ENCODE data around the gene DNMT3A. TPM values are rescaled to one million over a fixed set of nuclear protein-coding genes. Genes with fewer than 3 reads are reported as not detected.

Gene DNMT3A
- total RNA-seq, 1 donor from 2014 or later, result 113 TPM

DNA sequence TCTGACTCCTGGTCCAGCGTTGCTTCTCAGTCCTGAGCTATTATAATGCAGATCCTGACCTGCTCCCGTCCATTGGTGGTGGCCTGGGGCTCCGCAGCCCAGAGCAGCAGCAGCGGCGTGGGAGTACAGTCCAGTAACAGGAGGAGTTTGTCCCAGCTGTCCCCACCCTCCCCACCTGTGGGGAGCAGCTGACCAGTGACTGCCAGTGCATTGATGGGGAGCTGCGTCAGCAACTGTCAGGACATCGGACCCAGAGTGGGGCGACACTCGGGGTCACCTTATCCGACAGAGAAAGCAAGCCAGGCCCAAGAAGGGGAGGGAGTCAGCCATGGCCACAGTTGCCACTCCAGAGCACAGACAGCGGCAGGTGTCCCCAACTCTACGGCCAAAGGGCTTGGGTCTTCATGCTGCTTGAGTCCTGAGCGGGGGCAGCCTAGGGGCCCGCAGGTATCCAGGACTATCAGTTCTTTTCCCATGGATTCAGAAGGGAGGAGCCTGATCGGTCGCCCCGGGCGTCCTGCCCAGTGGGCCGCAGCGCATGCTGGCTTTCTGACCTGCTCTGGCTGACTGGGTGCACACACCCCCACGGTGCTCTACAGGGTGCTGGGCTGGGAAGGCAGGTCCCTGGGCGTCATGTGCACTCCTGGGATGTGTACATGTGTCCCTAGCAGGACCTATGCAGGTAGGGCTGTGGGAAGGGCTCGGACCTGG, 29.7 kb downstream of the DNMT3A start:
- TF ChIP-seq, protein P1, sequence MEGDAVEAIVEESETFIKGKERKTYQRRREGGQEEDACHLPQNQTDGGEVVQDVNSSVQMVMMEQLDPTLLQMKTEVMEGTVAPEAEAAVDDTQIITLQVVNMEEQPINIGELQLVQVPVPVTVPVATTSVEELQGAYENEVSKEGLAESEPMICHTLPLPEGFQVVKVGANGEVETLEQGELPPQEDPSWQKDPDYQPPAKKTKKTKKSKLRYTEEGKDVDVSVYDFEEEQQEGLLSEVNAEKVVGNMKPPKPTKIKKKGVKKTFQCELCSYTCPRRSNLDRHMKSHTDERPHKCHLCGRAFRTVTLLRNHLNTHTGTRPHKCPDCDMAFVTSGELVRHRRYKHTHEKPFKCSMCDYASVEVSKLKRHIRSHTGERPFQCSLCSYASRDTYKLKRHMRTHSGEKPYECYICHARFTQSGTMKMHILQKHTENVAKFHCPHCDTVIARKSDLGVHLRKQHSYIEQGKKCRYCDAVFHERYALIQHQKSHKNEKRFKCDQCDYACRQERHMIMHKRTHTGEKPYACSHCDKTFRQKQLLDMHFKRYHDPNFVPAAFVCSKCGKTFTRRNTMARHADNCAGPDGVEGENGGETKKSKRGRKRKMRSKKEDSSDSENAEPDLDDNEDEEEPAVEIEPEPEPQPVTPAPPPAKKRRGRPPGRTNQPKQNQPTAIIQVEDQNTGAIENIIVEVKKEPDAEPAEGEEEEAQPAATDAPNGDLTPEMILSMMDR (conservative IDR thresholded peaks at IDR 0.05), result no peak
- no peak overlapping the region for H3K27ac Mint-ChIP-seq (ENCODE audit: unreplicated experiment)
- H3K4me1 Mint-ChIP-seq, result peaks cover 21% of the 10 kb centered on the region
- no peaks in the 10 kb centered on the region for H3K9me3 Mint-ChIP-seq
- no peak for DNase-seq (ENCODE audit: low read depth, low spot score)
- no peaks in the 10 kb centered on the region for H3K27me3 Mint-ChIP-seq (ENCODE audit: low read depth)
- no peak overlapping the region for H3K4me3 Mint-ChIP-seq
- H3K36me3 Mint-ChIP-seq (ENCODE audit: low read depth), result no peaks in the 10 kb centered on the region

DNA sequence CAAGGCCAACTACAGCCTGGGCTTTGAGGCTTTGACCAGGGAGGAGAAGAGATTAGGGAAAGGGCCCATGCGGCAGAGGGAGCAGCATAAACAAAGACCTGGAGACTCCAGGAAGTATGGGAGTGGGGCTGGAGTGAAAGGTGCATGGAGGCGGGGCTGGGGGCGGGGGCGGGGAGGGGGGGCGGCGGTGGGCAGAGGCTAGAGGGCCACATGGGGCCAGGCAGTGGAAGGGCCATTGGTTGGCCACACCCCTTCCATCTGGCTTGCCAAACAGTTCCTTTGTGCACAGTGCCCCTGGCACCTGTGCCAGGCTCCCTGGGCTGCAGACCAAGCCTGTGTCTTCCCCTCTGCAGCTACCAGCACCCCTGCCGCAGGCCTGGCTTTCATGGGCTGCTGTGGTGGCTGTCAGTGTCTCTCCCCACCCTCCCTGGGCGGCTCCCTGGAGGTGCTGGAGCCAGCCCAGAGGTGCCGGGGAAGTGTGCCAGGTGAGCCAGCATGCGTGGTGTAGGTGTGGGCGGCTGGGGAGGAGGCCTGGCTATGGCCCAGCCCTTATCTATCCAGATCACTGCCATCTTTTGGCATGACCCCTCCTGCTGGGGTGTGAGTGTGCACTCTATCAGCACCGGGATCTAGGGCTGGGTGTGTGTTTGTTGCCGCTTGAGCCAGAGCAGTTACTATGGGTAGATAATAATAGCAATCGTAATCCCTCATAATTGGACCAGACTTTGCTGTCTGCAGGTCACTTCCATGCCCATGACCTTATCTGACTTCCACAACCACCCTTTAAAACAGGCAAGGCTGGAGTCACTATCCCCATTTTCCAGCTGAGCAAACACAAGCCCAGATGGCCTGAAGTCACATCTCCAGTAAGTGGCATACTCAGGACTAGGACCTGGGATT, 30.5 kb downstream of the DNMT3A start:
- Mint-ChIP-seq H3K4me1 (peaks cover 16% of the 10 kb centered on the region), H3K9me3 (no peaks in the 10 kb centered on the region), H3K27ac (ENCODE audit: unreplicated experiment) (no peak overlapping the region), H3K36me3 (ENCODE audit: low read depth) (no peaks in the 10 kb centered on the region), H3K4me3 (no peak overlapping the region), H3K27me3 (ENCODE audit: low read depth) (no peaks in the 10 kb centered on the region)
- no peak for DNase-seq (ENCODE audit: low read depth, low spot score)
- TF ChIP-seq, protein P1 (conservative IDR thresholded peaks at IDR 0.05), result no peak

DNA sequence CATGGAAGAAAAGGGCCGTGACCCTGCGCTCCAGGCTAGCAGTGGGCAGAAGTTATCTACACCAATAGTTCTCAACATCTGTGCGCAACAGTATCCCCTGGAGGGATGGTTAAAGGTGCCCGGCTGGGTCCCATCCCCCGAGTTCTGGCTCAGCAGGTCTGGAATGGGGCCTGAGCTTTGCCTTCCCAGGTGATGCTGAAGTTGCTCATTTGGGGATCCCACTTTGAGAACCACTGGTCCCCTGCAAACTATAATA, 31.1 kb downstream of the DNMT3A start:
- Mint-ChIP-seq H3K27ac (ENCODE audit: unreplicated experiment) (no peak overlapping the region), H3K4me1 (peaks cover 16% of the 10 kb centered on the region), H3K9me3 (no peaks in the 10 kb centered on the region), H3K4me3 (no peak overlapping the region), H3K36me3 (ENCODE audit: low read depth) (no peaks in the 10 kb centered on the region), H3K27me3 (ENCODE audit: low read depth) (no peaks in the 10 kb centered on the region)
- no peak for DNase-seq (ENCODE audit: low read depth, low spot score)
- TF ChIP-seq, protein P1 (conservative IDR thresholded peaks at IDR 0.05), result no peak

DNA sequence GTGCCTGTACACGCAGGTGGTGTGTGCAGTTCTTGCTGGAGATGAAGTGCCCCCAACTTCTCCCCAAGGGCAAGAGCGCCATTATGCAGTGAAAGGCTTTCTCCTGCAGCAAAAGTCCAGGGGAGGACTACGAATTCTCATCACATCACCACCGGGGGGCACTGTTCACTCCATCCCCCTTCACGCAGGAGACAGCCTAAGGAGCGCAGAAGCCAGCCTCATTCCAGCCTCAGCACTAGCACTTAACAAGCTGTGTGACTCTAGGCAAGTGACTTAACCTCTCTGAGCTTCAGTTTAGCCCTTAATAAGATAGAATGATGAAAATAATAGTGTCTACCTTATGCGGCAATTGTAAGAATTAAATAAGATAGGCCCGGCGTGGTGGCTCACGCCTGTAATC, 32.3 kb downstream of the DNMT3A start:
- Mint-ChIP-seq H3K27me3 (ENCODE audit: low read depth) (no peaks in the 10 kb centered on the region), H3K36me3 (ENCODE audit: low read depth) (no peaks in the 10 kb centered on the region), H3K9me3 (no peaks in the 10 kb centered on the region), H3K4me1 (peaks cover 26% of the 10 kb centered on the region), H3K4me3 (no peak overlapping the region), H3K27ac (ENCODE audit: unreplicated experiment) (no peak overlapping the region)
- TF ChIP-seq, protein P1 (conservative IDR thresholded peaks at IDR 0.05), result peak; percentile 63
- peak; percentile 64 for DNase-seq (ENCODE audit: low read depth, low spot score)

DNA sequence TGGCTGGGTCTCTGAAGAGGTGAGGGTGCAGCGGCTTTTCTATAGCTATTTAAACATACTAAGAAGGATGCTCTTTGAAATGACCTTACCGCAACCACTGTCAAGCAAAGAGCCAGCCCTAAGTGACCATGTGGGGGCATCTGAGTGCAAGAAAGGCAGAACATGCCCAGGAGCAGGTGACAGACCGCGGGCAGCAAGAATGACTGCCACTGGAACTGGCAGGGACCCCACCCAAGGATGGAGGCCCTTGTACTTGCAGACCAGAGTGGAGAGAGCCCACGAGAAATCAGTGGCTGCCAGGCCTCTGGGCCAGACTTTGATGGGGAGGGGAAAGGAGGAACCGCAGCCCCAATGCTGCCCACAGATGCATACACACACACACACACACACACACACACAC, 33.1 kb downstream of the DNMT3A start:
- Mint-ChIP-seq H3K27ac (ENCODE audit: unreplicated experiment) (no peak overlapping the region), H3K4me1 (peaks cover 34% of the 10 kb centered on the region), H3K9me3 (no peaks in the 10 kb centered on the region), H3K27me3 (ENCODE audit: low read depth) (no peaks in the 10 kb centered on the region), H3K36me3 (ENCODE audit: low read depth) (no peaks in the 10 kb centered on the region), H3K4me3 (no peak overlapping the region)
- DNase-seq (ENCODE audit: low read depth, low spot score), result no peak
- TF ChIP-seq, protein P1 (conservative IDR thresholded peaks at IDR 0.05), result no peak
